Muscle of arm (tissue), 12 donors: Measurements from ENCODE around the gene MAD1L1. TPM values are rescaled to one million over a fixed set of nuclear protein-coding genes. Genes with fewer than 3 reads are reported as not detected.
"Not testable (repeated sequence)": the region's sequence is repeated elsewhere in the genome, so short reads cannot be mapped to it uniquely, and the experiment has no call there.

Experiments
- DNase-seq: peaks from one replicate; pipeline ENCODE4 v3.0.0-alpha.2; 2013
- polyA plus RNA-seq, 12 donors: library from polyadenylated mRNA; unstranded; fragments of 120-200 nt; gene quantifications; one replicate each; pipeline ENCODE4 v1.2.1, GENCODE V29; 2013; ENCODE audit not compliant: insufficient read length in 12 of 12

MAD1L1 gene
- polyA plus RNA-seq, 12 donors = 16.2 to 60.1 (median 22.4) TPM; not detected in 1

GRCh38 chr7:1867370-1868260, 365.1 kb downstream of the MAD1L1 start:
- DNase-seq = no peak

GRCh38 chr7:1866601-1867000, 366.1 kb downstream of the MAD1L1 start:
- DNase-seq = no peak

- DNase-seq = no peak
These were observed 367.0 kb downstream of the MAD1L1 start for GRCh38 chr7:1865571-1866255.

- DNase-seq = no peak
These were observed 367.7 kb downstream of the MAD1L1 start for GRCh38 chr7:1865000-1865555.

GRCh38 chr7:1864161-1864940, 368.4 kb downstream of the MAD1L1 start:
- DNase-seq = no peak

- no peak for DNase-seq
These were observed 369.4 kb downstream of the MAD1L1 start for GRCh38 chr7:1863091-1863900.

GRCh38 chr7:1862560-1862959, 370.2 kb downstream of the MAD1L1 start:
- no peak for DNase-seq

- no peak for DNase-seq
These were observed 370.8 kb downstream of the MAD1L1 start for GRCh38 chr7:1861799-1862458.

GRCh38 chr7:1860881-1861798, 371.6 kb downstream of the MAD1L1 start:
- not testable (repeated sequence) for DNase-seq

GRCh38 chr7:1859266-1860035, 373.3 kb downstream of the MAD1L1 start:
- no peak for DNase-seq

GRCh38 chr7:1858435-1859265, 374.1 kb downstream of the MAD1L1 start:
- no peak for DNase-seq

- no peak for DNase-seq
These were observed 375.0 kb downstream of the MAD1L1 start for GRCh38 chr7:1857487-1858421.

GRCh38 chr7:1856888-1857441, 375.8 kb downstream of the MAD1L1 start:
- no peak for DNase-seq

- no peak for DNase-seq
These were observed 376.4 kb downstream of the MAD1L1 start for GRCh38 chr7:1856161-1856887.

- no peak for DNase-seq
These were observed 377.0 kb downstream of the MAD1L1 start for GRCh38 chr7:1855725-1856160.
